Upper lobe of left lung (tissue), 4 donors: Measurements from ENCODE around the gene FAM236A.
"Not testable (repeated sequence)": the region's sequence is repeated elsewhere in the genome, so short reads cannot be mapped to it uniquely, and the experiment has no call there.

Experiments
- CTCF ChIP-seq, 6 experiments: fragments of 450-650 bp in 4 of 6; fragments of 200-600 bp in 2 of 6; sonication (generic) in 2 of 6; IDR thresholded peaks; one replicate each; pipeline ENCODE4 v1.5.1; 2016 to 2019; ENCODE audit warnings: antibody characterized with exemption in 6 of 6
- EP300 ChIP-seq, 4 donors: sonication (generic); formaldehyde crosslinking; IDR thresholded peaks; one replicate each; pipeline ENCODE4 v1.5.1; 2017; ENCODE audit warnings: antibody characterized with exemption in 4 of 4, control low read depth in 2 of 4
- POLR2A ChIP-seq, 4 donors: fragments of 450-650 bp; IDR thresholded peaks; one replicate each; pipeline ENCODE4 v1.5.1; 2016 to 2017; ENCODE audit warnings: antibody characterized with exemption in 4 of 4, mild to moderate bottlenecking in 2 of 4
- POLR2AphosphoS5 ChIP-seq, 2 donors: sonication (generic); formaldehyde crosslinking; IDR thresholded peaks; one replicate each; pipeline ENCODE4 v1.5.1; 2017; ENCODE audit warnings: antibody characterized with exemption in 2 of 2

GRCh38 chrX:72889740-72890139 lies 48.3 kb upstream of the FAM236A start:
- not testable (repeated sequence) for TF ChIP-seq CTCF, POLR2A, EP300, POLR2AphosphoS5 (IDR thresholded peaks at IDR 0.05)
